GM12878 (cell line): Measurements from ENCODE around the gene RPL19. TPM values are rescaled to one million over a fixed set of nuclear protein-coding genes. Genes with fewer than 3 reads are reported as not detected.

Source experiments
- ASH2L ChIP-seq: fragments of 300-600, 200-600 bp; sonication (generic); IDR thresholded peaks from 2 replicates; pipeline ENCODE4 v1.6.1; 2017; ENCODE audit warnings: low read depth, mild to moderate bottlenecking, borderline replicate concordance
- MEF2A ChIP-seq: IDR thresholded peaks from 2 replicates; pipeline ENCODE4 v1.6.1; 2011; ENCODE audit warnings: low read depth, mild to moderate bottlenecking, low read length, moderate library complexity; ENCODE audit not compliant: insufficient read depth
- PBX3 ChIP-seq: IDR thresholded peaks from 2 replicates; pipeline ENCODE4 v1.6.1; 2011; ENCODE audit warnings: mild to moderate bottlenecking, low read depth, low read length, moderate library complexity; ENCODE audit not compliant: insufficient replicate concordance
- ZBTB40 ChIP-seq: fragments of 450-650 bp; IDR thresholded peaks from 2 replicates; pipeline ENCODE4 v1.6.1; 2016; ENCODE audit warnings: mild to moderate bottlenecking, moderate library complexity, borderline replicate concordance
- polyA plus RNA-seq, 11 experiments: library from polyadenylated mRNA; depleted of rRNA in 4 of 11; unstranded in 6 of 11; stranded (reverse) in 5 of 11; fragments of >200 nt; fragmentation: Nextera tagmentation in 4 of 11; fragmentation: Illumina TruSeq in 1 of 11; extraction: Ambion mirVana in 4 of 11; extraction: Trizol in 1 of 11; gene quantifications; 1 replicate in 1 of 11; 2 replicates in 10 of 11; pipeline versions ENCODE4 v1.2.1 to v1.2.3, GENCODE V29; 2011 to 2016; ENCODE audit warnings: inconsistent platforms in 2 of 11, missing spikeins in 2 of 11, low read depth in 1 of 11
- total RNA-seq, 4 experiments: library from RNA; depleted of rRNA in 3 of 4; stranded (reverse); fragments of >200 nt in 3 of 4; fragmentation: Illumina TruSeq in 1 of 4; extraction: Trizol in 1 of 4; gene quantifications; 2 replicates each; pipeline versions ENCODE4 v1.2.1 to v1.2.3, GENCODE V29; 2013 to 2021
- TF ChIP-seq, protein P1 (sequence below): IDR thresholded peaks from 2 replicates; pipeline ENCODE4 v1.6.1; 2011; ENCODE audit warnings: low read depth, low read length, improper control_type of control experiment, borderline replicate concordance

The RPL19 gene
- total and polyA plus RNA-seq, 10 of the 15 experiments (the other 5 are each of a cell fraction or from before 2014, with no cell fraction given), result 1,862 to 5,536 (median 3,836) TPM

DNA sequence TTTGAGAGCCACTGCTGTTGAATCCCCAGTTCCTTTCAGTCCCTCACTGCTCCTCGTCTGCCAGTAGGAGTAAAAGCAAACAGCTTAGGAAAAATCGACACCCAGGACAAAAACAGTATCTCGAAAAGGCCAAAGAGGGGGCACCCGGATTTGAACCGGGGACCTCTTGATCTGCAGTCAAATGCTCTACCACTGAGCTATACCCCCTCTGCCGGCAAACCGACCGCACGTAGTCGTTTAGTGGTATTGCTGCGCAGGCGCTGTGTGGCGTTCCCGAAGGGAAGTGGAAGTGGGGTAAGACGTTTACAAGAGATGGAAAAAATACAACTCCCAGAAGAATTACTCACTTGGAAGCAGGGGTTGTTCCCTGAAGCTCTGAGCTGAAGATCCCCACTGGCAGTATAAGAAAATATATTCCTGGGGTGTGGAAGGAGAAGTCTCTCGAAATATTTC lies 46.5 kb upstream of the RPL19 start (continued):
- TF ChIP-seq, protein P1, sequence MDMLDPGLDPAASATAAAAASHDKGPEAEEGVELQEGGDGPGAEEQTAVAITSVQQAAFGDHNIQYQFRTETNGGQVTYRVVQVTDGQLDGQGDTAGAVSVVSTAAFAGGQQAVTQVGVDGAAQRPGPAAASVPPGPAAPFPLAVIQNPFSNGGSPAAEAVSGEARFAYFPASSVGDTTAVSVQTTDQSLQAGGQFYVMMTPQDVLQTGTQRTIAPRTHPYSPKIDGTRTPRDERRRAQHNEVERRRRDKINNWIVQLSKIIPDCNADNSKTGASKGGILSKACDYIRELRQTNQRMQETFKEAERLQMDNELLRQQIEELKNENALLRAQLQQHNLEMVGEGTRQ, result no peak
- TF ChIP-seq MEF2A, result 0 out of 2 replicates have a peak, but pooled peaks have one; percentile 31
- TF ChIP-seq ZBTB40, result peak; percentile 80
- TF ChIP-seq PBX3, result no peak
- TF ChIP-seq ASH2L, result 0 out of 2 replicates have a peak, but pooled peaks have one; percentile 50
